ACC112 (cell line): ENCODE measurements around the gene IL32.

Experiments
- H2AFZ ChIP-seq: fragments of 200-600 bp; sonication (generic); one replicate; pipeline ENCODE4 v1.6.0; 2017; ENCODE audit warnings: antibody characterized with exemption, low read length; ENCODE audit not compliant: unreplicated experiment
- H3K27ac ChIP-seq: fragments of 200-600 bp; sonication (generic); 2 replicates; pipeline ENCODE4 v1.5.1; 2014; ENCODE audit warnings: low read depth, mild to moderate bottlenecking, antibody characterized with exemption, low read length, moderate library complexity
- H3K27me3 ChIP-seq: fragments of 200-600 bp; sonication (generic); 2 replicates; pipeline ENCODE4 v1.6.1; 2014; ENCODE audit warnings: mild to moderate bottlenecking, antibody characterized with exemption, low read length, moderate library complexity, mixed read lengths; ENCODE audit not compliant: insufficient read depth
- H3K36me3 ChIP-seq: fragments of 200-600 bp; sonication (generic); 2 replicates; pipeline ENCODE4 v1.6.1; 2016; ENCODE audit warnings: mild to moderate bottlenecking, antibody characterized with exemption, low read length, moderate library complexity, mixed read lengths; ENCODE audit not compliant: insufficient read depth
- H3K4me1 ChIP-seq: fragments of 200-600 bp; sonication (generic); one replicate; pipeline ENCODE4 v1.6.1; 2016; ENCODE audit warnings: low read length, mixed read lengths; ENCODE audit not compliant: insufficient read depth, unreplicated experiment, control insufficient read depth
- H3K4me3 ChIP-seq: fragments of 200-600 bp; sonication (generic); 2 replicates; pipeline ENCODE4 v1.5.1; 2014; ENCODE audit warnings: mild to moderate bottlenecking, low read depth, low read length
- H3K79me2 ChIP-seq: fragments of 200-600 bp; sonication (generic); one replicate; pipeline ENCODE4 v1.6.0; 2016; ENCODE audit warnings: low read length; ENCODE audit not compliant: control insufficient read depth, unreplicated experiment, insufficient read depth

Gene IL32

GRCh38 chr16:3112881-3113574 is 47.6 kb downstream of the IL32 start:
- no peaks in the 10 kb centered on the region for H3K36me3 ChIP-seq
- no peaks in the 10 kb centered on the region for H3K27me3 ChIP-seq
- H3K4me3 ChIP-seq = peak overlapping the region; percentile 94
- H3K79me2 ChIP-seq = peaks cover 4% of the 10 kb centered on the region
- peaks cover 10% of the 10 kb centered on the region for H3K4me1 ChIP-seq
- no peak overlapping the region for H3K27ac ChIP-seq
- H2AFZ ChIP-seq = peak overlapping the region; percentile 87

- peaks cover 10% of the 10 kb centered on the region for H3K4me1 ChIP-seq
- H3K4me3 ChIP-seq = peak overlapping the region; percentile 94
- H3K27me3 ChIP-seq = no peaks in the 10 kb centered on the region
Measured at GRCh38 chr16:3113765-3114479, 48.5 kb downstream of the IL32 start.

GRCh38 chr16:3115003-3115402 is 49.6 kb downstream of the IL32 start:
- Histone ChIP-seq H3K4me3 (no peak overlapping the region), H3K27ac (no peak overlapping the region), H3K36me3 (no peaks in the 10 kb centered on the region), H3K27me3 (no peaks in the 10 kb centered on the region), H3K79me2 (peaks cover 4% of the 10 kb centered on the region), H2AFZ (no peak overlapping the region), H3K4me1 (peaks cover 10% of the 10 kb centered on the region)

More at GRCh38 chr16:3113765-3114479, 48.5 kb downstream of the IL32 start:
- Histone ChIP-seq H3K36me3 (no peaks in the 10 kb centered on the region), H2AFZ (no peak overlapping the region), H3K79me2 (peaks cover 4% of the 10 kb centered on the region), H3K27ac (no peak overlapping the region)

GRCh38 chr16:3115561-3115960 is 50.1 kb downstream of the IL32 start:
- H3K4me1 ChIP-seq = peaks cover 10% of the 10 kb centered on the region
- H3K79me2 ChIP-seq = peaks cover 4% of the 10 kb centered on the region
- no peak overlapping the region for H2AFZ ChIP-seq
- H3K4me3 ChIP-seq = no peak overlapping the region
- no peaks in the 10 kb centered on the region for H3K27me3 ChIP-seq
- no peak overlapping the region for H3K27ac ChIP-seq
- H3K36me3 ChIP-seq = no peaks in the 10 kb centered on the region

- Histone ChIP-seq H3K4me1 (peaks cover 10% of the 10 kb centered on the region), H3K36me3 (no peaks in the 10 kb centered on the region), H3K27me3 (no peaks in the 10 kb centered on the region), H2AFZ (no peak overlapping the region), H3K4me3 (no peak overlapping the region), H3K79me2 (peaks cover 4% of the 10 kb centered on the region), H3K27ac (no peak overlapping the region)
Measured at GRCh38 chr16:3118204-3118790, 52.9 kb downstream of the IL32 start.

GRCh38 chr16:3118846-3119245 is 53.4 kb downstream of the IL32 start:
- no peaks in the 10 kb centered on the region for H3K27me3 ChIP-seq
- no peak overlapping the region for H3K4me3 ChIP-seq
- peaks cover 4% of the 10 kb centered on the region for H3K79me2 ChIP-seq
- no peak overlapping the region for H2AFZ ChIP-seq
- peaks cover 4% of the 10 kb centered on the region for H3K4me1 ChIP-seq
- no peak overlapping the region for H3K27ac ChIP-seq
- no peaks in the 10 kb centered on the region for H3K36me3 ChIP-seq
